Astrocyte (in vitro differentiated cells and primary cell): ENCODE measurements around the gene WNT1.

Source experiments
- CTCF ChIP-seq: IDR thresholded peaks from 2 replicates; pipeline ENCODE4 v1.5.1; 2011; ENCODE audit warnings: low read depth, mild to moderate bottlenecking, inconsistent platforms, low read length, moderate library complexity; ENCODE audit not compliant: insufficient read depth
- EZH2 ChIP-seq: IDR thresholded peaks from 2 replicates; pipeline ENCODE4 v1.6.1; 2012; ENCODE audit warnings: mild to moderate bottlenecking, low read length, inconsistent platforms; ENCODE audit not compliant: insufficient read depth

- TF ChIP-seq CTCF (no peak), EZH2 (no peak)
Measured at GRCh38 chr12:48940181-48940580, 37.9 kb upstream of the WNT1 start.
